Measurements from ENCODE around the gene CDKAL1. TPM values are rescaled to one million over a fixed set of nuclear protein-coding genes. Genes with fewer than 3 reads are reported as not detected.
A peak's percentile ranks its signal among the peaks of the same experiment; 100 is the strongest.

CDKAL1 gene
- total RNA-seq, 1 donor: 26.8 TPM

- peak; percentile 58 for DNase-seq (ENCODE audit: low read depth)
- no peak for TF ChIP-seq CTCF (IDR thresholded peaks at IDR 0.05; ENCODE audit: insufficient read depth, low read depth, low read length)
- no peak overlapping the region for H3K4me3 ChIP-seq (ENCODE audit: low read depth, low read length)
Observed at GRCh38 chr6:21138336-21139069, 604.2 kb downstream of the CDKAL1 start.

GRCh38 chr6:21140966-21141365 lies 606.7 kb downstream of the CDKAL1 start:
- TF ChIP-seq CTCF (IDR thresholded peaks at IDR 0.05; ENCODE audit: insufficient read depth, low read depth, low read length): no peak
- no peak for DNase-seq (ENCODE audit: low read depth)
- no peak overlapping the region for H3K4me3 ChIP-seq (ENCODE audit: low read depth, low read length)

GRCh38 chr6:21141616-21142303 lies 607.5 kb downstream of the CDKAL1 start:
- H3K4me3 ChIP-seq (ENCODE audit: low read depth, low read length): no peak overlapping the region
- no peak for DNase-seq (ENCODE audit: low read depth)
- no peak for TF ChIP-seq CTCF (IDR thresholded peaks at IDR 0.05; ENCODE audit: insufficient read depth, low read depth, low read length)

- no peak overlapping the region for H3K4me3 ChIP-seq (ENCODE audit: low read depth, low read length)
- TF ChIP-seq CTCF (IDR thresholded peaks at IDR 0.05; ENCODE audit: insufficient read depth, low read depth, low read length): no peak
- peak; percentile 78 for DNase-seq (ENCODE audit: low read depth)
Observed at GRCh38 chr6:21142741-21143140, 608.5 kb downstream of the CDKAL1 start.

- no peak overlapping the region for H3K4me3 ChIP-seq (ENCODE audit: low read depth, low read length)
- no peak for TF ChIP-seq CTCF (IDR thresholded peaks at IDR 0.05; ENCODE audit: insufficient read depth, low read depth, low read length)
- no peak for DNase-seq (ENCODE audit: low read depth)
Observed at GRCh38 chr6:21143645-21144044, 609.4 kb downstream of the CDKAL1 start.

- no peak for TF ChIP-seq CTCF (IDR thresholded peaks at IDR 0.05; ENCODE audit: insufficient read depth, low read depth, low read length)
- no peak overlapping the region for H3K4me3 ChIP-seq (ENCODE audit: low read depth, low read length)
- DNase-seq (ENCODE audit: low read depth): no peak
Observed at GRCh38 chr6:21144928-21145327, 610.7 kb downstream of the CDKAL1 start.

All from fibroblast of villous mesenchyme (primary cell).